ENCODE measurements around the gene USH2A.

Gene USH2A, protein sequence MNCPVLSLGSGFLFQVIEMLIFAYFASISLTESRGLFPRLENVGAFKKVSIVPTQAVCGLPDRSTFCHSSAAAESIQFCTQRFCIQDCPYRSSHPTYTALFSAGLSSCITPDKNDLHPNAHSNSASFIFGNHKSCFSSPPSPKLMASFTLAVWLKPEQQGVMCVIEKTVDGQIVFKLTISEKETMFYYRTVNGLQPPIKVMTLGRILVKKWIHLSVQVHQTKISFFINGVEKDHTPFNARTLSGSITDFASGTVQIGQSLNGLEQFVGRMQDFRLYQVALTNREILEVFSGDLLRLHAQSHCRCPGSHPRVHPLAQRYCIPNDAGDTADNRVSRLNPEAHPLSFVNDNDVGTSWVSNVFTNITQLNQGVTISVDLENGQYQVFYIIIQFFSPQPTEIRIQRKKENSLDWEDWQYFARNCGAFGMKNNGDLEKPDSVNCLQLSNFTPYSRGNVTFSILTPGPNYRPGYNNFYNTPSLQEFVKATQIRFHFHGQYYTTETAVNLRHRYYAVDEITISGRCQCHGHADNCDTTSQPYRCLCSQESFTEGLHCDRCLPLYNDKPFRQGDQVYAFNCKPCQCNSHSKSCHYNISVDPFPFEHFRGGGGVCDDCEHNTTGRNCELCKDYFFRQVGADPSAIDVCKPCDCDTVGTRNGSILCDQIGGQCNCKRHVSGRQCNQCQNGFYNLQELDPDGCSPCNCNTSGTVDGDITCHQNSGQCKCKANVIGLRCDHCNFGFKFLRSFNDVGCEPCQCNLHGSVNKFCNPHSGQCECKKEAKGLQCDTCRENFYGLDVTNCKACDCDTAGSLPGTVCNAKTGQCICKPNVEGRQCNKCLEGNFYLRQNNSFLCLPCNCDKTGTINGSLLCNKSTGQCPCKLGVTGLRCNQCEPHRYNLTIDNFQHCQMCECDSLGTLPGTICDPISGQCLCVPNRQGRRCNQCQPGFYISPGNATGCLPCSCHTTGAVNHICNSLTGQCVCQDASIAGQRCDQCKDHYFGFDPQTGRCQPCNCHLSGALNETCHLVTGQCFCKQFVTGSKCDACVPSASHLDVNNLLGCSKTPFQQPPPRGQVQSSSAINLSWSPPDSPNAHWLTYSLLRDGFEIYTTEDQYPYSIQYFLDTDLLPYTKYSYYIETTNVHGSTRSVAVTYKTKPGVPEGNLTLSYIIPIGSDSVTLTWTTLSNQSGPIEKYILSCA (N-terminal part only)

DNA sequence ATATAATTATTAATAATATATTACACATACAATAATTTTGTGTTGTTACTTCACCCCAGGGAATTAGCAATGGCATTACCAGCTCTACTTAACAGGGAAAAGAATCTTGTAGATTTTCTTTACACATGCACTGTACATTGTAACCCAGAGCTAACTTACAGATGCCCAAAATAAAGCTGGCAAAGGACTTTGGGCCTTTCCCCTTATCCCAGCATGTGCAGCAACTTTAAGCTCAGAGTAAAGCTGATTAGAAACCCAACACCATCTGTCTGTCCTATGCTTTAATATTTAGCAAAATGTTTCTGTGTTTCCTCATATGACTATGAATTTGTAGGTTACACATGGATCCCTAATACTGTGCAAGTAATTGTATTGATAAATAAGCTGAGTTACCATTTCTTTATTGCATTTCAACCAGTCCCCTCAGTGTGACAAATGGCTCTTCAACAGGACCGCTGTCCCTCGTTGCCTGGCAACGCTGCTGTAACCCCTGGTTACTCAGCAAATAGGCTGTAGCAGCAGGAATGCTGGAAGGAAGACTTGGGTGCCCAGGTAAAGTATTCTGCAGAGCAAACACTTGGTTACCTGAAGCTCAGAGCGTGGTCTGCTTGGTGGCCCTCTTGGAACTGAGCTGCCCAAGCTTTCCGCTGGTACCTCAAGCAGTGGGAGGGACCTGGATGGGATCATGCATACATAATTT is at the start of gene USH2A:
TSS of gene USH2A (minus strand) at position 628 of the 700 bp plus-strand sequence. CDS start 1,112 bp downstream, outside the sequence.
- in situ Hi-C loops (cut with MboI; ENCODE audit: low pct_unique_long_range_greater_than_20kb, low sequenced_read_pairs), result no loop called here
- DNase-seq, result no peak

DNA sequence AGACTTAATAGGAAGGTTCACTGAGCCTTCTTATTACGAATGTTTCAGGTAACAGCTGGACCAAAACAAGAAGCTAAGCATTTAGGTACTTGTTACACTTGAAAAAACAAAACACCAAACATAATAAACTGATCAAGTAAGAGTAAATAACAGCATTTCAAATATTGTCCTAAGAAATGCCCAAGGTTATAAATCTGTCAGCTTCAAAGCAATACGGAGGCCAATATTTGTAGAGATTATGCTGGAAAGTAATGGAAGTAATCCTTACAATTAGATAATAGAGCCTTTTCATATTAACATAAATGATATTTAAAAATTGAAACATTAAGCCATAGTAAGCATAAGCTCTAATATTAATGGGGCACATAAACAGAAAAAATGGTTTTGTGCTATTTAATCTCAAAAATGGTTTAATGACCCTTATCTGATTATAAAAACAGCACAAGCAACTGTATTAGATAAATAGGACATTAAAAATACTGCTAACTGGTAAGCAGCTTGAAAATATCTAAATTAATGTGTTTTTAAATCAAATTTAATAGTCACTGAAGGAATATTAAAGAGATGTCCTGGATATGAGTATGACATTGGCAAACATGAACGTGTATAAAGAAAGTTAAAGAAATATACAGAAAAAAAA is 43.0 kb upstream of the USH2A start:
- no peak for DNase-seq
- in situ Hi-C loops (cut with MboI; ENCODE audit: low pct_unique_long_range_greater_than_20kb, low sequenced_read_pairs), result no loop called here

DNA sequence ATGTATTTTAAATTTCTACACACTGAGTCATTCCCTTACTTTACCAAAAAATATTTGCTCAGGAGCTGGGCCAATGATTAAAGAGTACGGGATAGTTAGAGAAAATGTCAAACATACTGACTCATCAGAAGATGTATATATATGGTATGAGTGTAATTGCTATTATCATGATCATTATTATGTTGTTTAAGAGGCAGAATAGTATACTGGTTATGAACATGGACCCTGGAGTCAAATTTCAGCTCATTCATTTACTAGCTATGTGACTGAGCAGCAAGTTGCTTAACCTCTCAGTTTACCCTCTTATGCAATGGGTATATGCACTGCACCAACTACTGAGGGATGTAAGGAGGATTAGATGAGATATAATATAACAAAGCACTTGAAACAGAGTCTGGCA is 41.2 kb upstream of the USH2A start:
- DNase-seq, result no peak
- in situ Hi-C loops (cut with MboI; ENCODE audit: low pct_unique_long_range_greater_than_20kb, low sequenced_read_pairs), result no loop called here

DNA sequence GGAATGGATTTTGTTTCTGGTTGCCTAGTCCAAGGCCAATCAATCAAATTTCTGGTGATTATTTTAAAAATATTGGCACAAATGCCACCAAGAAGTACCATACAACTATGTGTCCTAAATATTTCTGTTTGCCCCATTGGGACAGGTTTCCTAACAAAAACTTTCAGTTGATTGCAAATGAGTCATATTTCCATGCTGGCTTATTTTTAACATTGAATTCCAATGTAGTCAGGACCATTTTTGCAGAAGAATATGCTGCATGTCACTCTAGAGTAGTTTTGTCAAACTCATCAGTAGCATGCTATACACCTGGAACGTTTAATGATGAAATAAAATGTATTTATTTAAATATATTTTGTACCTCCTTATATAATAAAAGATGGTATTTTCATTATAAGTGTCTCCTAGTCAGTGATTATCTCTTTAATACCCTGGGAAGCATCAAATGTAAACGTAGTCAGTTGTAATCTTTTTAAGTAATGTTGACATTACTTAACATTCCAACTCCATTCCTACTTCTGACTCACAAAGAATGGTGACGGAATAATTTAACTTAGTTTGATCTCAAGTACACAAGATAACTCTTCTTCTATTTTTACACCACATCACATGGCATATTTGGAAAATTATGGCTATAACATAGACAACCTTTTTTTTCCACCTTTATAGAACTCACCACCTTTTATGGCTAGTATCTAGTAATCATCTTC is 39.0 kb upstream of the USH2A start:
- no peak for DNase-seq
- in situ Hi-C loops (cut with MboI; ENCODE audit: low pct_unique_long_range_greater_than_20kb, low sequenced_read_pairs), result no loop called here

DNA sequence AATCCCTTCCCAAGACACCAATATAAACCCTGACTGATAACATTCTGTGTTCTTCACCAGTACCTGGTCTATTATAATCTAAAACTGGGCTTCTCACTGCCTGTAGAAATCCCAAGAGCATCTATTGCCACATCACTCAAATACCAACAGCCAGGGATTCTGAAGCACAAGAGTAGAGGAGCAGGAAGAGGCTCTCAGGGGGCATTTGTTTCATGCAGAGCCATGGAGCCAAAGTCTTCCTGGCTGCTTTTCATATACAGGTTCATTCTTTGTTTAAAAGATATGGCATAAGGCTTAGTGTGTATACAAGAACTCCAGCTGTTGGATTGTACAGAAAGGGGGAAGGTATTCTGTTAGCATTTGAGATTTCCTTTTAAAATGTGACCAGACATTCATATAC is 38.2 kb upstream of the USH2A start:
- in situ Hi-C loops (cut with MboI; ENCODE audit: low pct_unique_long_range_greater_than_20kb, low sequenced_read_pairs), result no loop called here
- DNase-seq, result no peak

DNA sequence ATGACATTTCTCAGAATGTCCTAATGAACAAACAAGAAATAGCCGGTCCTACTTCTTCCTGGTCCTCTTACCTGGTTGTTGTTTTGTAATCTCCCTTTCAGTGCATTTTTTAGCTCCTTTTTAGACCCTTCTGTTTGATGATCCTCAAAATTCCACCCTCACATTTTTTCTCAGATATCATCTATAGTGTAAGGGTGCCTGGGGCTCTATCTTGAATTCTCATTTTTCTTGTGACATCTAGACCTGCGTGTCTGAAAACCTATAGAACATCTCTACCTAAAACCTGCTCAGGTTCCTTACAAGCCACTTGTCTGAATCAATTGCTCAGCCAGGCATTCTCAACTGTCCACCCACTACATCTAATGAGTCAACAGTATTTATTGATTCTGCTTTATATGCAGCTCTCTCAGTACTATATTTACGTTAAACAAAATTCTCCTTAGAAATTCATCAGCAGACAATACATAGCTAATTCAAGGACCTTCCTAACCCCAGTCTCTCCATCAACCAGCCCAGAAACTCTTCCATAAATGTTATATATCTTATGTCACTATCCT is 36.5 kb upstream of the USH2A start:
- no peak for DNase-seq
- in situ Hi-C loops (cut with MboI; ENCODE audit: low pct_unique_long_range_greater_than_20kb, low sequenced_read_pairs), result no loop called here

DNA sequence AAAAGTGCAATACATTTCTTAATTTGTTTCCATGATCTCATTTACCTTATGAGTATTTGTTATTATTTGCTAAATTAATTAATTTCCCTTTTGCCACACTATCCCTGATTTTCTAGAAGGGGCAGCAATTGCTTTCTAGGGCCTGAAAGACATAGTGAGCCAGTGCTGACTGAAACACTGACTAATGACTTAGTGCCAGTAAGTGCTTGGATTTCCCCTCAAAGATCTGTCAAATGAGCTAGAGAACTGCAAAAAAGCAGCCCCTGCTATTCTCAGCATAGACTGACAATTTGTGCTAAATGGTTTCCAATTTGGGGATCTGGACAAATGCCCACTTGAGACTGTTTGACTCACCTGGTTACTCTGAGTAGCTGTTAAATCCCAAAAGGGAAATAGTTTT is 35.6 kb upstream of the USH2A start:
- in situ Hi-C loops (cut with MboI; ENCODE audit: low pct_unique_long_range_greater_than_20kb, low sequenced_read_pairs), result no loop called here
- no peak for DNase-seq

DNA sequence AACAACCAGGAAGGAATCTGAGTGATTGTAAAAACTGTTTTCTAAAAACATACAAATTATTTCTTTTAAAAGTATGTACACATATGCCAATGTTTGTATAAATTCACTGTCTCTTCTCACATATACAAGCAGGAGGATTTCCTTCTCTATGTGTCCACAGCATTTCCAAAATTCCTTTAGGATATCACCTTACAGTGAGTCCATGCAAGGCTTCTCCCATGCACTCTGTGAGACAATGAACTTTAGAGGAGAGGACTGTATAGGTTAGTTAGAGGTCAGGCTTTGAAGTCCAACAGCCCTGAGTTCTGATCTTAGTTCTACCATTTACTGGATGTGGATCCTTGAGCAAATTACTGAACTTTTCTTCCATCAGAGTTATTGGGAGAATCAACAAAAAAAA is 34.1 kb upstream of the USH2A start:
- in situ Hi-C loops (cut with MboI; ENCODE audit: low pct_unique_long_range_greater_than_20kb, low sequenced_read_pairs), result no loop called here
- DNase-seq, result no peak

DNA sequence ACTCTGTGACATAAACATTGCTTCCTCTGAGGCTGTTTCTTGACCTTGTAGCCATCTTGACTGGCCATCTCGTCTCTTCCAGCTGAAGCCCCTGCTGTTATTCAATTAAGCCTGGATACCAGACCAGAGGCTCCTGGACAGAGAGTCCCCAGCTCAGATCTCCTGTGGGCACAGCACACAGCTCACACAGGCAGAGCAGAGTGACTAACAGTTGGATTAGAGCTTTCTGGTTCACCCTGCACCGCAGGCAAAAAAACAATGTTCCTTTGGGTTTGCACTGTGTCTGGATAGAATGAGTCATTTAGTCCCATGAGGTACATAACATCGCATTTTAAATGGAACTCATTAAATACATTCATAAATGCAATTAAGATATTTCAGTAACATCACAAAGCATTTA is 33.4 kb upstream of the USH2A start:
- DNase-seq, result no peak
- in situ Hi-C loops (cut with MboI; ENCODE audit: low pct_unique_long_range_greater_than_20kb, low sequenced_read_pairs), result no loop called here

DNA sequence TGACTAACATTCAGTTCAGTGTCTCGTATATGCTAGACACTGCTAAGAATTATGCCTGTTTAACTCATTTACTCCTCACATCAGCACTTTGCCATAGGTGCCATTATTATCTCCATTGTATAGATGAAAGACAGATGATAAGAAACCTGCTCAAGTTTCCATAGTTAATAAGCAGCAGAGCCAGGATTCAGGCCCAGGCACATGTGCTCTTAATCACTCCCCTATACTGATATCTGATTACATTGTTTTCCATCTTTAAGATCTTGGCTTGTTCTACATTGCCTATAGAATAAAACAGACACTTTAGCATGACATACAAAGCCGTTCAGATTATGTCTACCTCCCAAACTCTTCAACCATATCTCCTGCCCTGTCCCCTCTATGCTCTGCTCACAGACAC is 30.5 kb upstream of the USH2A start:
- DNase-seq, result no peak

DNA sequence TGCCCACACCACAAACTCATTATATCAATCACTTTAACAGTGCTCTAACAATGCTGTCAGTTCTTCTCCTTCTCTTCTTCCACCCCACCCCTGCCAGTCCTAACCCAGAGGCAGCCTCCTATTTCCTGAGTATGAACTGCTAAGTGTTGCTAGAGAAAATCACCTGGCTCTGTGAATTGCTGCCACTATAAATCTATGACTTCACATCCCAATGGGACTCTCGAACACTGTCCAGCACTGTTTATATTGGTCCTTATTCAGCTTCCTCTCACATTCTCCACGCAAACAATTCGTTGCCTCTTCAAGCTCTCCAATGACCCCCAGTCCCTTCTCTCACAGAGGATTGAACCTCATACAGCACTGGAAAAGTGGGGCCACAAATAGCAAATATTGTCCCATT is 27.0 kb upstream of the USH2A start:
- DNase-seq, result no peak
- in situ Hi-C loops (cut with MboI; ENCODE audit: low pct_unique_long_range_greater_than_20kb, low sequenced_read_pairs), result no loop called here

More for the DNA sequence above, 30.5 kb upstream of the USH2A start:
- in situ Hi-C loops (cut with MboI; ENCODE audit: low pct_unique_long_range_greater_than_20kb, low sequenced_read_pairs), result no loop called here

DNA sequence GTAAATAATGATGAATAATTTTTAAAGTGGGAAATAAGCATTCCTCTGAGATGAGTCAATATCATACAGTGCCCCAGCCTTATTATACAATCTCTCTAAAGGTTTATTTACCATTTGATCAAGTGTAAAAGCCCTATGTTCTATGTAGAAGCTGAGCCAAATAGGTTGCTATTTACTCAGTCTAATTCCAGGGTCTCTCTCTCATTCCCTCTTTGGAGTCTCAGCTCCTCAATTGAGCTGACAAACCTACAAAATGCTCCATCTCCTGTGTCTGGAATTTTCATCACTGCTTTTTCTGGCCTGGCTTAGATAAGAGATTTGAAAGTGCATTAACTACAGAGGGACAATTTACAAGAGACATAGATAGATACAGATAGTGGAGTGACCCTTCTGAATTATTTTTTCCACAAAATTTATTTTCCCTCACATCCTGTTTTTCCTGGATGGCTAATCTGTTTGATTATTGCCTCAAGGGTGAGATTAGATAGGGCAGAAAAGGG is 24.8 kb upstream of the USH2A start:
- in situ Hi-C loops (cut with MboI; ENCODE audit: low pct_unique_long_range_greater_than_20kb, low sequenced_read_pairs), result no loop called here
- DNase-seq, result no peak

DNA sequence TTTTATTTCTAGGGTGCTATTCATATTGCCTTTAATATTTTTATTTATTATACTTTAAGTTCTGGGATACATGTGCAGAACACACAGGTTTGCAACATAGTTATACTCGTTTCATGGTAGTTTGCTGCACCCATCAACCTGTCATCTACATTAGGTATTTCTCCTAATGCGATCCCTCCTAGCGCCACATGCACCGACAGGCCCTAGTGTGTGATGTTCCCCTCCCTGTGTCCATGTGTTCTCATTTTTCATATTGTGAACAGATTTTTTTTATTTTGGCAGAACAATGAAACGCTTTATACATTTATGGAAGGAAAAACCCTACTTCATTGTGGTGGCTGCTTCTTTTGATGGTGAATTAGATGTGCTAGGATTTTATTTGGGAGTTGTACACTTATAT is 14.4 kb upstream of the USH2A start:
- no peak for DNase-seq
- in situ Hi-C loops (cut with MboI; ENCODE audit: low pct_unique_long_range_greater_than_20kb, low sequenced_read_pairs), result no loop called here

DNA sequence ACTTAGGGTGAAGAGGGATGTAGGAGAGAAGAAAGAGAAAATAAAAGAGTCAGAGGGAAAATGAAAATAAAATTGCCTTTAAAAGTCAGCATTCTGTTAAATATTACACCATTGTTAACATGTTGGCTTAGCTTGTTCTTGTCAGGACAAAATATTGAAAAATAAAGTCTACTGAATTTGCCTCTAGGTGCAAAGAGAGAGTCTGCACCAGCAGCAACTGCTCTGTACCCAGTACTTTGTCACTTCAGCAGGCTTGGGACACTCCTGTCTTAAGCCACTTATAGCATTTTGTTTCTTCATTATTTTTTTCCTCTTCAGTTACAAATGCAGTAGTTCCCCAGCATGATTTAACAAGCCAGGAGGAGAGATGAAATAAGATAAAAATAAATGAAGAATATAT is 11.0 kb upstream of the USH2A start:
- in situ Hi-C loops (cut with MboI; ENCODE audit: low pct_unique_long_range_greater_than_20kb, low sequenced_read_pairs), result no loop called here
- no peak for DNase-seq

DNA sequence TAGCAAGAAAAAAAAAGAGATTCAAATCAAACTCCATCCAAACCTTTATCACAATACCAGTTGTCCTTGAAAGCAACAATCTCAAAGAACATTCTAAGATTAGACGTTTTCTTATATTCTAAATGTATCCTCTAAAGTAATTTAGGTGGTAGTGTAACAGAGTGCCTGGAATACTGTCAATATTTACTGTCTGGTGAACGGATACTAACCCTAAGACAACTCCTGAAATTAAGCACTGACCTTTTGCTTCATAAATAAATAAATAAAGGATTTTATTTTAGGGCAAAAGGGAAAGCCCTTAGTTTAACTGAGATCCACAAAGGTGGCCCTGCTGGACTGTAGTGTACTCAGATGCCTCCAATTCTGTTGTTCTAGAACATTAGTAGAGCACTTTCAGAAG is 9.9 kb upstream of the USH2A start:
- in situ Hi-C loops (cut with MboI; ENCODE audit: low pct_unique_long_range_greater_than_20kb, low sequenced_read_pairs), result no loop called here
- DNase-seq, result no peak

DNA sequence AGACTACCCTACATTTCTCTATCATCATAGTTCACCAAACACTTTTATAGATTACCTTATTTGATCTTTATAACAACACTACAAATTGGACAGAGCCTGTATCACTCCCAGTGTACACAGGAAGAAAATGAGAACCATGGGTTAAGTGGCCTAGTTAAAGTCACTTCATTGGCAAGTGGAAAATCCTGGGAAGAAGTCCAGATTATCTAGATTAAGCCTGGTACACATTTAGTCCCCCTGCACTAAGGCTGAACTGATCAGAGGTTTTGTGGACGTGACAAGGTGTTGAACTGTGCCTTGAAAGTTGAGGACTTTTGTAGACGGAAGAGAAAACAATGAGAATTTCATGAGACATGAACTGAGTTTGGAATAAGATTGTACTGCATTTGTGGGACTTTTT is 7.5 kb upstream of the USH2A start:
- no peak for DNase-seq
- in situ Hi-C loops (cut with MboI; ENCODE audit: low pct_unique_long_range_greater_than_20kb, low sequenced_read_pairs), result no loop called here

DNA sequence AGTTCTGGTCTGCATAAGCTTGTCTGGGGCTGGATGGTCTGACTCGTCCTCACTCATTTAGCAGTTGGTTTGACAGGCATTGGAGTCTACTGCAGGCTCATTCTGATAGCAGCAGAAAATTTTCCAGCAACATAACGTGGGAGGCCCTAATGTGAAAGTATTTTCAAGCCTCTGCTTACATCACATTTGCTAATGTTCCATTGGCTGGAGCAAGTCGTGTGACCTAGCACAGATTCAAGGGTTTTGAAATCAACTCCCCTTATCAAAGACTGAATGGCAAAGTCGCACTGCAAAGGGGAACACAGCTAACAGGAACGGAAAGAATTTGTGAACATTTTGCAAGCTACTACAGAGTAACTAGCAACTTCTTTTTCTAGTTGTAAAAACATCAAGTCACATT is 2.3 kb upstream of the USH2A start:
- in situ Hi-C loops (cut with MboI; ENCODE audit: low pct_unique_long_range_greater_than_20kb, low sequenced_read_pairs), result no loop called here
- DNase-seq, result no peak

DNA sequence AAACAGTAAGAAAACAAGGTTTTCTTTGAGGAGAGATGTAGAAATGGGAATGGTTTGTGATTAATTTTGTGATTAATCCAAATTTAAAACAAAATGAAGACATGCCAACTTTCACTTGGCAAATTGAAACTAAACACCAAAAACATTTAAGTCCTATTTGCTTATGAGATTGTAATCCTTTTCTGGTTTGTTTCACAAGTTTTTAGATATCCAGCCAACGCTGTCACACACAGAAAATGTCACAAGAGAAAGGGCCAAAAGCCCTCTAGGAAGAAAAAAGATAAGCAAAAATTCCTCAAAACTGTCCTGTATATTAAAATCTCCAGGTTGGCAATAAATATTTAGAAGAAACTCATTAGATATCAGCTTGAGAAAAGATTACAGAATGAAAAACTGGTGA is 2.5 kb downstream of the USH2A start:
- no peak for DNase-seq
- in situ Hi-C loops (cut with MboI; ENCODE audit: low pct_unique_long_range_greater_than_20kb, low sequenced_read_pairs), result no loop called here

Data from KBM-7 (cell line).